Kasumi-1 (cell line): ENCODE measurements around the gene COL10A1.

Experiments
- DNase-seq, 2 experiments: peaks; one replicate each; lab custom pipeline; 2025; lab: John Stamatoyannopoulos, UW

COL10A1 gene

DNA sequence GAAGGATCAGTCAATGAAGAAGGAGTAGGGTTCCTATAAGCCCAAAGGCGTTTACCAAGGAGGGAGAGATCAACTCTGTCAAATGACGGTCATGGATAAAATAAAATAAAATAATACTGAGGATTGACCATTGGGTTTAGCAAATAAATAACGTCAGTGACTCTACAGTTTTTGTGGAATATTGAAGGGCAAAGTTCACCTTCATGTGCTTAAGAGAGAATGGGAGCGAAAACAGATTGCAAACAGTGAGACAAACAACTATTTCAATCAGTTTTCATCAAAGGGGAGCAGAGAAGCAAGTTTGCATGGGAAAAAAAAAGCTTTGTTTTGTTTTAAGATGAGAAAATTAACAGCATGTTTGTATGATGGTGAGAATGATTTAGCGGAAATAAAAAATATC, 42.9 kb downstream of the COL10A1 start:
- DNase-seq = no peak

DNA sequence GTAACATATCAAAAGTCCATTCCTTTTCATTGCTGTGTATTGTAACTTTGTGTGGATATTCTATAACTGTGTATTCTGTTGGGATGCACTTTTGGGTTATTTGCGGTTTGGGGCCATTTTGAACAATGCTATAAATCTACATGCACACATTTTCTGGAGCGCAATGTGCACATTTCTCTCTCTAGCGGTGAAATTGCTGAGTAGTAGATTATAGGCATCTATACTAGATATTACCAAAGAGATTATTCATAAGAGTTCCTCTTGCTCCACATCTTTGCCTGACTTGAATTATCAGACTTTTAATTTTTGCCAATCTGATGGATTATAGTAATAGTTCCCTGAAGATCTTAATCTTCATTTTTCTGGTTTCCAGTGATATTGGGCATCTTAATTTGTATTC, 47.0 kb downstream of the COL10A1 start:
- DNase-seq = no peak

DNA sequence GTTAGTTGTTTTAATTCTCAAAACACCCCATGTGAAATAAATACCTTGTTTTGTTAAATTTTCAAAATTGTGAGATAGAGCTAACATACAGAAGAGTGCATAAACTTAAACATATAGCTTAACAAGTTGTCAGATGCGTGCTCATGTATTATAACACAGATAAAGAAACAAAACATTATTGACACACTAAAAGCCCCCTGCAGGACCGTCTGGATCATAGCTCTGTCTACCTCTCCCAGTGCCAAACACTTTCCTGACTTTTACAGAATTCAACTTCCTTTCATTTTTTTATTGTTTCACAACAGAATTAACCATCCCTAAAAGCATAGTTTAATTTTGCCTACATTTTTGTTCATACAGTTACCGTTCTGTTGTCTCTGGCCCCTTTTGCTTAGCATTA, 47.4 kb downstream of the COL10A1 start:
- DNase-seq = peak in 1 of 2 experiments; percentile 11

DNA sequence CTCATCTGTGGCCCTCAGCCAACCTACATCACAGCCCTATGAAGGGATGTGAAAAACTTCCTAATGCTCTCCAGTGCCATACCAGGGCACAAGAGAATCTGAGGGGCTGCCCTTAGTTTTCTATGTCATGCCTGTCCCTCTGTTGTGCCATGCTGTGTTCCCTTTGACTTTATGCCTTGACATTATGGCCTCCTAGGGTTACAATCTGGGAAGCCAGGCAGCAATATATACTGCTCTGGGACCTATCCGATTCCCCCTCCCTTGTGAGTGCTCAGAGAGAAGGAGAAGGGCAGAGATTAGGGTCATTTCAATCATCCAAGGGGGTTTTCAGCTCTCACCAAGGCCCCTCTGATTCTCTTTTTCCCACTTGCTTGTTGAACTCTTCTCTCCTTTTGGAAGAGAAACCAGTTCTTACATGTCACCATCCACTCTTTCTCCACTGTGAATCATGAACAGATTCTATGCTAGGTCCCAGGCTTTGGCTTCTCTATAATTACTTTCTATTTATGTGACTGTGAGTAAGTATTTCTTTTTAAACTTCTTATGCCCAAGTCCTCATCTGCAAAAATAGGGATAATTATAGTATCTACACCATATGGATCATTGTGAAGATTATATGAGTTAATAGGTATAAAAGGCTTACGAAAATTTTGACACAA, 51.1 kb downstream of the COL10A1 start:
- no peak for DNase-seq

DNA sequence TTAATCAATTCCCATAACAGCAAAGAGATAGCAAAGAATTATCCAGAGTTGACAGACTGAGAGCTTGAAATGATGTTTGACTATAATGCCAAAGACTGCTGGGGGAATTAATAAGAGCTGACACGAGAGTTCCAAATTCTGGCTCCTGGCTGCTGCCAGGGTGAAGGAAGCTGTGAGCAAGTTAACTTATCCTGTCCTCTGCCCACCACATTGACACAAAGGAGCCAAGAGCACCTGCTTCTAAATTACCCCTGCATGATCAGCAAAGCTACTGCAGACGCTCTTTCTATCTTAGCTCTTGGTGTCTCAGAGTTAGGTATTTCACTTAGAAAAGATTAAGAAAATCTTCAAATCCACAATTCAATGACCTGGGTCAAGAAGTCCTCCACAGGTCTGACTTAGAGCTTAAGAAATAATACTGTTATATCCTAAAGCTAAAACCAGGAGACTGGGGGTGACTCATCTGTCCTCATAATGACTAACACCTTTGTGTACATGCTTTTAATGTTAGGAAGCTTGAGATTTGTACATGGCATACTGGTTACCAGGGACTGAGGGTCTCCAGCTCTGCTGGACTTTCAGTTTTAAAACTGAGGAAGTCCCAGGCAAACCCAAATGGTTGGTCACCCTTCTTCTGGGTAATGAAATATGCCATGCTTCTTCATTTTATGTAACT, 52.0 kb downstream of the COL10A1 start:
- no peak for DNase-seq

DNA sequence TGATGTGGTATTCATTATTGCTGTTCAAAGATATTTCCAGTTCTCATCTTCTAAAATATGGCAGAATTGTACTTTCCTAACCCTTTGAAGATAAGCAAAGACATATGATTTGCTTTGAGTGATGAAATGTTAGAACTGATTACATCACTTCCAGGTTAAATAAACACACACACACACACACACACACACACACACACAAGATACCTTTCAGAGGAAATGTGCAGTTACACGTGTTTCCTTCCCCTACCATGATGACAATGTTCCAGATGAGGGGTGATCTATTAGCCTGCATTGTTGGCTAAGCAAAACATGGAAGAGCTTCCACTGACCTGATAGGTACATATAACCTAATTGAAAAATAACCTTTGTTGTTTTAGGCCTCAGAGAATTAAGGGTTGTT, 53.6 kb downstream of the COL10A1 start:
- DNase-seq = no peak

DNA sequence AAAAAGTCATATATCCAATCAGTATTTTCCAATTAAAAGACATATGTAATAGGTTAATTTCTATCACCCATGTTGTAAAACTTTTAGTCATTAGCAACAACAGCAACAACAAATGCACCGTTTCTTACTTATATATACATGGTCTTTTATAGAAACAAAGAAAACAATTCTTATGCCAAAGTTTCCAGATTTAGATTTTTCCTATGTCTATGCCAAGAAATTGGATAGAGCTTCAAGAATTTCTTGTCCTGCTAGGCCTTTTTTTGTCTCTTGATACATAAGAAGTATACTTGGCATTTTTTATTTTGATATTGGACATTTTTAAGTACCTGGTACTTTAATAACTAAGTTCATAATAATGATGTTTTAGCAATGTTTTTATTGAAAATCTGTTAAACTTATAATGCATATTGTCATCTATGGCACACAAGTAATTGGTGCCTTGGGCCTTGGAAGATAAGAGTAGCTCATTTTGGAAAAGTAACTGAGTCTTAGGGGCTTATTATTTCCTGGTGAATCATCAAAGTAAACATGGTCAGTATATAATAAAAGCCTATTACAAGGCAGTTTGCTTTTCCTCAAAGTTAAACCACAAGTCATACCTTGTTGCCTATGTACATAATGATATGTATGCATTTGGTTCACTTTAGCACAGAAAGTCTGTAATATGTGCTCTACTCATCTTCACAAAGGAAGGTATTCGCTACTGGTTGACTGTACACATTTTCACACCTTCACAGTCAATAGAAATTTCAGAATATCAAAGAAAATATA, 55.1 kb downstream of the COL10A1 start:
- no peak for DNase-seq

DNA sequence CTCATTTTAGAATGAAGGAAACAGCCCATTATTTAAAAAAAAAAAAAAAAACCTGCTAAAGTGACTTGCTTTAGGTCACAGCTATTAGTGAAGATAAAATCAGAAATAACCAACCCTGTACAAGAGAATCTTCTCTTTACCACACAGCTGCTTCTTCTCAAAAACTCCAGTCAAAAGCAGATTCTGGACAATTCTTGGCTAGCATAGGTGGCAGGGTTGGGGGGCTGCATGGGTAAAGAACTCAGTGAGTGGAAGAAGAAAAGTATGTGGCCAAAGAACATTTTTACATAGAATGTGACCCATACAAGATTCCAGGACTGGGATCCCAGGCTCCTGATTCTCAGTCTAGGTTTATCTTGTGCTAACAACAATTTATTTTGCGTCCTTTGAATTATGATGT, 55.8 kb downstream of the COL10A1 start:
- DNase-seq = no peak
